ENCODE results near the gene DLG1. TPM values are rescaled to one million over a fixed set of nuclear protein-coding genes. Genes with fewer than 3 reads are reported as not detected.
"Not testable (repeated sequence)": the region's sequence is repeated elsewhere in the genome, so short reads cannot be mapped to it uniquely, and the experiment has no call there.

Gene DLG1
- total RNA-seq, 2 donors from 2014 or later = 64.5 to 64.7 TPM

GRCh38 chr3:197209366-197210260, 88.8 kb downstream of the DLG1 start:
- Mint-ChIP-seq H3K4me1 (peaks cover 11% of the 10 kb centered on the region), H3K9me3 (no peaks in the 10 kb centered on the region), H3K27me3 (no peaks in the 10 kb centered on the region), H3K4me3 (no peak overlapping the region), H3K27ac (no peak overlapping the region), H3K36me3 (ENCODE audit: low read depth) (no peaks in the 10 kb centered on the region)
- ATAC-seq (replicated peaks) = no peak

GRCh38 chr3:197206913-197207312, 91.5 kb downstream of the DLG1 start:
- H3K4me1 Mint-ChIP-seq = peaks cover 16% of the 10 kb centered on the region

GRCh38 chr3:197205675-197206074, 92.7 kb downstream of the DLG1 start:
- Mint-ChIP-seq H3K27me3 (no peaks in the 10 kb centered on the region), H3K4me3 (no peak overlapping the region), H3K4me1 (peaks cover 18% of the 10 kb centered on the region), H3K9me3 (no peaks in the 10 kb centered on the region), H3K36me3 (ENCODE audit: low read depth) (no peaks in the 10 kb centered on the region), H3K27ac (no peak overlapping the region)
- ATAC-seq (replicated peaks) = no peak

More at GRCh38 chr3:197206913-197207312, 91.5 kb downstream of the DLG1 start:
- no peak for ATAC-seq (replicated peaks)
- H3K9me3 Mint-ChIP-seq = no peaks in the 10 kb centered on the region
- H3K27me3 Mint-ChIP-seq = no peaks in the 10 kb centered on the region
- no peak overlapping the region for H3K27ac Mint-ChIP-seq
- no peaks in the 10 kb centered on the region for H3K36me3 Mint-ChIP-seq (ENCODE audit: low read depth)
- no peak overlapping the region for H3K4me3 Mint-ChIP-seq

- no peaks in the 10 kb centered on the region for H3K9me3 Mint-ChIP-seq
- peaks cover 22% of the 10 kb centered on the region for H3K4me1 Mint-ChIP-seq
- no peak for ATAC-seq (replicated peaks)
- H3K4me3 Mint-ChIP-seq = no peak overlapping the region
- no peak overlapping the region for H3K27ac Mint-ChIP-seq
- H3K27me3 Mint-ChIP-seq = no peaks in the 10 kb centered on the region
- H3K36me3 Mint-ChIP-seq (ENCODE audit: low read depth) = no peaks in the 10 kb centered on the region
Observed at GRCh38 chr3:197205265-197205664, 93.1 kb downstream of the DLG1 start.

- ATAC-seq (replicated peaks) = no peak
- no peak overlapping the region for H3K27ac Mint-ChIP-seq
- H3K4me1 Mint-ChIP-seq = peaks cover 23% of the 10 kb centered on the region
- H3K4me3 Mint-ChIP-seq = no peak overlapping the region
- H3K9me3 Mint-ChIP-seq = no peaks in the 10 kb centered on the region
- H3K27me3 Mint-ChIP-seq = no peaks in the 10 kb centered on the region
- no peaks in the 10 kb centered on the region for H3K36me3 Mint-ChIP-seq (ENCODE audit: low read depth)
Observed at GRCh38 chr3:197204736-197205135, 93.7 kb downstream of the DLG1 start.

GRCh38 chr3:197203714-197204146, 94.7 kb downstream of the DLG1 start:
- H3K4me1 Mint-ChIP-seq = peaks cover 23% of the 10 kb centered on the region

GRCh38 chr3:197202694-197203093, 95.7 kb downstream of the DLG1 start:
- no peak for ATAC-seq (replicated peaks)
- Mint-ChIP-seq H3K9me3 (no peaks in the 10 kb centered on the region), H3K27ac (no peak overlapping the region), H3K36me3 (ENCODE audit: low read depth) (no peaks in the 10 kb centered on the region), H3K27me3 (no peaks in the 10 kb centered on the region), H3K4me3 (no peak overlapping the region), H3K4me1 (peaks cover 23% of the 10 kb centered on the region)

More at GRCh38 chr3:197203714-197204146, 94.7 kb downstream of the DLG1 start:
- no peak overlapping the region for H3K4me3 Mint-ChIP-seq
- H3K36me3 Mint-ChIP-seq (ENCODE audit: low read depth) = no peaks in the 10 kb centered on the region
- no peaks in the 10 kb centered on the region for H3K9me3 Mint-ChIP-seq
- no peaks in the 10 kb centered on the region for H3K27me3 Mint-ChIP-seq
- no peak overlapping the region for H3K27ac Mint-ChIP-seq
- no peak for ATAC-seq (replicated peaks)

GRCh38 chr3:197201791-197202452, 96.5 kb downstream of the DLG1 start:
- no peak for ATAC-seq (replicated peaks)
- H3K27me3 Mint-ChIP-seq = no peaks in the 10 kb centered on the region
- H3K36me3 Mint-ChIP-seq (ENCODE audit: low read depth) = no peaks in the 10 kb centered on the region
- H3K9me3 Mint-ChIP-seq = no peaks in the 10 kb centered on the region
- H3K4me1 Mint-ChIP-seq = peaks cover 23% of the 10 kb centered on the region
- H3K27ac Mint-ChIP-seq = no peak overlapping the region
- H3K4me3 Mint-ChIP-seq = no peak overlapping the region

- H3K4me1 Mint-ChIP-seq = peaks cover 23% of the 10 kb centered on the region
- H3K27me3 Mint-ChIP-seq; H3K9me3 Mint-ChIP-seq; H3K27ac Mint-ChIP-seq; H3K4me3 Mint-ChIP-seq; H3K36me3 Mint-ChIP-seq (ENCODE audit: low read depth); ATAC-seq (replicated peaks): not testable (repeated sequence)
Observed at GRCh38 chr3:197200856-197201255, 97.6 kb downstream of the DLG1 start.

GRCh38 chr3:197197334-197197733, 101.1 kb downstream of the DLG1 start:
- H3K36me3 Mint-ChIP-seq (ENCODE audit: low read depth) = peaks cover 15% of the 10 kb centered on the region
- no peak for ATAC-seq (replicated peaks)
- H3K27me3 Mint-ChIP-seq = no peaks in the 10 kb centered on the region
- peaks cover 7% of the 10 kb centered on the region for H3K4me1 Mint-ChIP-seq
- H3K9me3 Mint-ChIP-seq = no peaks in the 10 kb centered on the region
- H3K27ac Mint-ChIP-seq = no peak overlapping the region
- no peak overlapping the region for H3K4me3 Mint-ChIP-seq

- no peak overlapping the region for H3K4me3 Mint-ChIP-seq
- H3K9me3 Mint-ChIP-seq = no peaks in the 10 kb centered on the region
- H3K27ac Mint-ChIP-seq = no peak overlapping the region
- H3K27me3 Mint-ChIP-seq = no peaks in the 10 kb centered on the region
- ATAC-seq (replicated peaks) = no peak
- peaks cover 22% of the 10 kb centered on the region for H3K36me3 Mint-ChIP-seq (ENCODE audit: low read depth)
- peaks cover 7% of the 10 kb centered on the region for H3K4me1 Mint-ChIP-seq
Observed at GRCh38 chr3:197196192-197196591, 102.2 kb downstream of the DLG1 start.

- Mint-ChIP-seq H3K27ac (no peak overlapping the region), H3K4me1 (peaks cover 2% of the 10 kb centered on the region)
Observed at GRCh38 chr3:197195326-197195725, 103.1 kb downstream of the DLG1 start.

GRCh38 chr3:197193759-197194158, 104.7 kb downstream of the DLG1 start:
- not testable (repeated sequence) for H3K27ac Mint-ChIP-seq; H3K4me3 Mint-ChIP-seq; H3K27me3 Mint-ChIP-seq; H3K4me1 Mint-ChIP-seq; ATAC-seq (replicated peaks); H3K9me3 Mint-ChIP-seq
- peaks cover 22% of the 10 kb centered on the region for H3K36me3 Mint-ChIP-seq (ENCODE audit: low read depth)

More at GRCh38 chr3:197195326-197195725, 103.1 kb downstream of the DLG1 start:
- peaks cover 22% of the 10 kb centered on the region for H3K36me3 Mint-ChIP-seq (ENCODE audit: low read depth)
- H3K4me3 Mint-ChIP-seq = no peak overlapping the region
- no peaks in the 10 kb centered on the region for H3K9me3 Mint-ChIP-seq
- no peaks in the 10 kb centered on the region for H3K27me3 Mint-ChIP-seq
- no peak for ATAC-seq (replicated peaks)

- Mint-ChIP-seq H3K36me3 (ENCODE audit: low read depth) (peaks cover 22% of the 10 kb centered on the region), H3K27me3 (no peaks in the 10 kb centered on the region), H3K9me3 (no peaks in the 10 kb centered on the region), H3K4me3 (no peak overlapping the region), H3K4me1 (peaks cover 9% of the 10 kb centered on the region), H3K27ac (peak overlapping the region; percentile 74)
- no peak for ATAC-seq (replicated peaks)
Observed at GRCh38 chr3:197191897-197192296, 106.5 kb downstream of the DLG1 start.

GRCh38 chr3:197189623-197190022, 108.8 kb downstream of the DLG1 start:
- H3K9me3 Mint-ChIP-seq = no peaks in the 10 kb centered on the region
- no peaks in the 10 kb centered on the region for H3K27me3 Mint-ChIP-seq
- H3K27ac Mint-ChIP-seq = peak overlapping the region; percentile 32
- peak overlapping the region; percentile 4 for H3K4me3 Mint-ChIP-seq
- peak; percentile 49 for ATAC-seq (replicated peaks)
- peaks cover 22% of the 10 kb centered on the region for H3K36me3 Mint-ChIP-seq (ENCODE audit: low read depth)
- H3K4me1 Mint-ChIP-seq = peaks cover 9% of the 10 kb centered on the region
